ENCODE data around the gene SPATA3.

- TF ChIP-seq EP300 (IDR thresholded peaks at IDR 0.05; ENCODE audit: low read depth) (no peak), POLR2A (IDR thresholded peaks at IDR 0.05) (no peak), CTCF (IDR thresholded peaks at IDR 0.05) (no peak)
Observed at GRCh38 chr2:231028889-231029288, 33.0 kb downstream of the SPATA3 start.
